H1 (cell line): ENCODE results near the gene RAPGEF1. TPM values are rescaled to one million over a fixed set of nuclear protein-coding genes. Genes with fewer than 3 reads are reported as not detected.

Experiments
- CHD2 ChIP-seq: IDR thresholded peaks from 2 replicates; pipeline ENCODE4 v1.6.1; 2012; ENCODE audit warnings: low read length, improper control_type of control experiment
- SIRT6 ChIP-seq: IDR thresholded peaks from one replicate; pipeline ENCODE4 v1.7.1; 2012; ENCODE audit warnings: low read length, inconsistent platforms
- SP1 ChIP-seq: IDR thresholded peaks from 2 replicates; pipeline ENCODE4 v1.6.1; 2011; ENCODE audit warnings: low read depth, low read length
- ZNF274 ChIP-seq: IDR thresholded peaks from 2 replicates; pipeline ENCODE4 v1.7.0; 2012; ENCODE audit warnings: low read length, borderline replicate concordance; ENCODE audit errors: extremely low read depth
- polyA plus RNA-seq, 7 experiments: library from polyadenylated mRNA; depleted of rRNA in 3 of 7; stranded (reverse) in 5 of 7; unstranded in 2 of 7; fragments of >200 nt in 5 of 7; fragments of 200-250 nt in 2 of 7; gene quantifications; 1 replicate in 5 of 7; 2 replicates in 1 of 7; 4 replicates in 1 of 7; pipeline versions ENCODE4 v1.2.1 to v1.2.3, GENCODE V29; 2011 to 2013; ENCODE audit warnings: missing spikeins in 2 of 7, mixed read lengths in 2 of 7
- total RNA-seq: library from RNA; stranded (reverse); fragmentation: NEBNext Ultra II Directional; extraction: Animal tissue kit (Norgen Biotek cat#: 25700); gene quantifications from 2 replicates; pipeline ENCODE4 v1.2.1, GENCODE V29; 2021
- TF ChIP-seq, protein P1 (sequence below): fragments of 300-600 bp; sonication (generic); IDR thresholded peaks from 2 replicates; pipeline ENCODE4 v1.7.1; 2012; ENCODE audit warnings: low read length, moderate library complexity, mild to moderate bottlenecking, inconsistent platforms; ENCODE audit not compliant: insufficient replicate concordance
- TF ChIP-seq, protein P2 (sequence below): IDR thresholded peaks from 2 replicates; pipeline ENCODE4 v1.6.1; 2012; ENCODE audit warnings: inconsistent platforms
- TF ChIP-seq, protein P3 (sequence below): IDR thresholded peaks from 2 replicates; pipeline ENCODE4 v1.6.1; 2012; ENCODE audit warnings: low read length, inconsistent platforms
- TF ChIP-seq, protein P4 (sequence below): IDR thresholded peaks from 2 replicates; pipeline ENCODE4 v1.6.1; 2011; ENCODE audit warnings: low read depth, mild to moderate bottlenecking, low read length; ENCODE audit not compliant: insufficient read depth

The RAPGEF1 gene
- total and polyA plus RNA-seq, 2 of the 8 experiments (the other 6 are each of a cell fraction or from before 2014, with no cell fraction given), result 29.7 to 78.9 TPM

DNA sequence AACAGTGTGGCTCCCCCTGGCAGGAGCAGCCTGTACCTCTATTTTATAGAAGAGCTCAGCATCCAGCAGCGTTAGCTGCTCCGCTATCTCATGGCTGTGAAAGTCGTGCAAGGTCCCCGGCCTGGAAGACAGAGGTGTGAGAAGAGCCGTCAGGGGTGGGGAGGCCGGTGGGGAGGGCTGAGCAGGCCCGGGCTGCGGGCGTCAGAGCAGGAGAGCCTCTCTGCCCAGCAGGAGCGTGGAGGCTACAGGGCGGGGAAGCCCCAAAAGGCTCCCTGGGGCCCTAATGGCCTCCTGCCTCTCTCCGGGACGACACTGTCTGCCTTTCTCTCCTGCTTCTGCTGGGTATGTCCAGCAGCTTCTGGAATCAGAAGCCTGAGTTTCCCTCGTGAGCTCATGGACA, 152.0 kb downstream of the RAPGEF1 start (continued):
- TF ChIP-seq, protein P1, sequence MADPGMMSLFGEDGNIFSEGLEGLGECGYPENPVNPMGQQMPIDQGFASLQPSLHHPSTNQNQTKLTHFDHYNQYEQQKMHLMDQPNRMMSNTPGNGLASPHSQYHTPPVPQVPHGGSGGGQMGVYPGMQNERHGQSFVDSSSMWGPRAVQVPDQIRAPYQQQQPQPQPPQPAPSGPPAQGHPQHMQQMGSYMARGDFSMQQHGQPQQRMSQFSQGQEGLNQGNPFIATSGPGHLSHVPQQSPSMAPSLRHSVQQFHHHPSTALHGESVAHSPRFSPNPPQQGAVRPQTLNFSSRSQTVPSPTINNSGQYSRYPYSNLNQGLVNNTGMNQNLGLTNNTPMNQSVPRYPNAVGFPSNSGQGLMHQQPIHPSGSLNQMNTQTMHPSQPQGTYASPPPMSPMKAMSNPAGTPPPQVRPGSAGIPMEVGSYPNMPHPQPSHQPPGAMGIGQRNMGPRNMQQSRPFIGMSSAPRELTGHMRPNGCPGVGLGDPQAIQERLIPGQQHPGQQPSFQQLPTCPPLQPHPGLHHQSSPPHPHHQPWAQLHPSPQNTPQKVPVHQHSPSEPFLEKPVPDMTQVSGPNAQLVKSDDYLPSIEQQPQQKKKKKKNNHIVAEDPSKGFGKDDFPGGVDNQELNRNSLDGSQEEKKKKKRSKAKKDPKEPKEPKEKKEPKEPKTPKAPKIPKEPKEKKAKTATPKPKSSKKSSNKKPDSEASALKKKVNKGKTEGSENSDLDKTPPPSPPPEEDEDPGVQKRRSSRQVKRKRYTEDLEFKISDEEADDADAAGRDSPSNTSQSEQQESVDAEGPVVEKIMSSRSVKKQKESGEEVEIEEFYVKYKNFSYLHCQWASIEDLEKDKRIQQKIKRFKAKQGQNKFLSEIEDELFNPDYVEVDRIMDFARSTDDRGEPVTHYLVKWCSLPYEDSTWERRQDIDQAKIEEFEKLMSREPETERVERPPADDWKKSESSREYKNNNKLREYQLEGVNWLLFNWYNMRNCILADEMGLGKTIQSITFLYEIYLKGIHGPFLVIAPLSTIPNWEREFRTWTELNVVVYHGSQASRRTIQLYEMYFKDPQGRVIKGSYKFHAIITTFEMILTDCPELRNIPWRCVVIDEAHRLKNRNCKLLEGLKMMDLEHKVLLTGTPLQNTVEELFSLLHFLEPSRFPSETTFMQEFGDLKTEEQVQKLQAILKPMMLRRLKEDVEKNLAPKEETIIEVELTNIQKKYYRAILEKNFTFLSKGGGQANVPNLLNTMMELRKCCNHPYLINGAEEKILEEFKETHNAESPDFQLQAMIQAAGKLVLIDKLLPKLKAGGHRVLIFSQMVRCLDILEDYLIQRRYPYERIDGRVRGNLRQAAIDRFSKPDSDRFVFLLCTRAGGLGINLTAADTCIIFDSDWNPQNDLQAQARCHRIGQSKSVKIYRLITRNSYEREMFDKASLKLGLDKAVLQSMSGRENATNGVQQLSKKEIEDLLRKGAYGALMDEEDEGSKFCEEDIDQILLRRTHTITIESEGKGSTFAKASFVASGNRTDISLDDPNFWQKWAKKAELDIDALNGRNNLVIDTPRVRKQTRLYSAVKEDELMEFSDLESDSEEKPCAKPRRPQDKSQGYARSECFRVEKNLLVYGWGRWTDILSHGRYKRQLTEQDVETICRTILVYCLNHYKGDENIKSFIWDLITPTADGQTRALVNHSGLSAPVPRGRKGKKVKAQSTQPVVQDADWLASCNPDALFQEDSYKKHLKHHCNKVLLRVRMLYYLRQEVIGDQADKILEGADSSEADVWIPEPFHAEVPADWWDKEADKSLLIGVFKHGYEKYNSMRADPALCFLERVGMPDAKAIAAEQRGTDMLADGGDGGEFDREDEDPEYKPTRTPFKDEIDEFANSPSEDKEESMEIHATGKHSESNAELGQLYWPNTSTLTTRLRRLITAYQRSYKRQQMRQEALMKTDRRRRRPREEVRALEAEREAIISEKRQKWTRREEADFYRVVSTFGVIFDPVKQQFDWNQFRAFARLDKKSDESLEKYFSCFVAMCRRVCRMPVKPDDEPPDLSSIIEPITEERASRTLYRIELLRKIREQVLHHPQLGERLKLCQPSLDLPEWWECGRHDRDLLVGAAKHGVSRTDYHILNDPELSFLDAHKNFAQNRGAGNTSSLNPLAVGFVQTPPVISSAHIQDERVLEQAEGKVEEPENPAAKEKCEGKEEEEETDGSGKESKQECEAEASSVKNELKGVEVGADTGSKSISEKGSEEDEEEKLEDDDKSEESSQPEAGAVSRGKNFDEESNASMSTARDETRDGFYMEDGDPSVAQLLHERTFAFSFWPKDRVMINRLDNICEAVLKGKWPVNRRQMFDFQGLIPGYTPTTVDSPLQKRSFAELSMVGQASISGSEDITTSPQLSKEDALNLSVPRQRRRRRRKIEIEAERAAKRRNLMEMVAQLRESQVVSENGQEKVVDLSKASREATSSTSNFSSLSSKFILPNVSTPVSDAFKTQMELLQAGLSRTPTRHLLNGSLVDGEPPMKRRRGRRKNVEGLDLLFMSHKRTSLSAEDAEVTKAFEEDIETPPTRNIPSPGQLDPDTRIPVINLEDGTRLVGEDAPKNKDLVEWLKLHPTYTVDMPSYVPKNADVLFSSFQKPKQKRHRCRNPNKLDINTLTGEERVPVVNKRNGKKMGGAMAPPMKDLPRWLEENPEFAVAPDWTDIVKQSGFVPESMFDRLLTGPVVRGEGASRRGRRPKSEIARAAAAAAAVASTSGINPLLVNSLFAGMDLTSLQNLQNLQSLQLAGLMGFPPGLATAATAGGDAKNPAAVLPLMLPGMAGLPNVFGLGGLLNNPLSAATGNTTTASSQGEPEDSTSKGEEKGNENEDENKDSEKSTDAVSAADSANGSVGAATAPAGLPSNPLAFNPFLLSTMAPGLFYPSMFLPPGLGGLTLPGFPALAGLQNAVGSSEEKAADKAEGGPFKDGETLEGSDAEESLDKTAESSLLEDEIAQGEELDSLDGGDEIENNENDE, result no peak
- TF ChIP-seq, protein P2, sequence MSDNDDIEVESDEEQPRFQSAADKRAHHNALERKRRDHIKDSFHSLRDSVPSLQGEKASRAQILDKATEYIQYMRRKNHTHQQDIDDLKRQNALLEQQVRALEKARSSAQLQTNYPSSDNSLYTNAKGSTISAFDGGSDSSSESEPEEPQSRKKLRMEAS, result no peak
- TF ChIP-seq, protein P3, sequence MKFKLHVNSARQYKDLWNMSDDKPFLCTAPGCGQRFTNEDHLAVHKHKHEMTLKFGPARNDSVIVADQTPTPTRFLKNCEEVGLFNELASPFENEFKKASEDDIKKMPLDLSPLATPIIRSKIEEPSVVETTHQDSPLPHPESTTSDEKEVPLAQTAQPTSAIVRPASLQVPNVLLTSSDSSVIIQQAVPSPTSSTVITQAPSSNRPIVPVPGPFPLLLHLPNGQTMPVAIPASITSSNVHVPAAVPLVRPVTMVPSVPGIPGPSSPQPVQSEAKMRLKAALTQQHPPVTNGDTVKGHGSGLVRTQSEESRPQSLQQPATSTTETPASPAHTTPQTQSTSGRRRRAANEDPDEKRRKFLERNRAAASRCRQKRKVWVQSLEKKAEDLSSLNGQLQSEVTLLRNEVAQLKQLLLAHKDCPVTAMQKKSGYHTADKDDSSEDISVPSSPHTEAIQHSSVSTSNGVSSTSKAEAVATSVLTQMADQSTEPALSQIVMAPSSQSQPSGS, result no peak
- TF ChIP-seq, protein P4, sequence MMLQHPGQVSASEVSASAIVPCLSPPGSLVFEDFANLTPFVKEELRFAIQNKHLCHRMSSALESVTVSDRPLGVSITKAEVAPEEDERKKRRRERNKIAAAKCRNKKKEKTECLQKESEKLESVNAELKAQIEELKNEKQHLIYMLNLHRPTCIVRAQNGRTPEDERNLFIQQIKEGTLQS, result no peak
- no peak for TF ChIP-seq SIRT6
- TF ChIP-seq ZNF274, result no peak
- no peak for TF ChIP-seq SP1
- no peak for TF ChIP-seq CHD2
